ENCODE data around the gene IZUMO4. TPM values are rescaled to one million over a fixed set of nuclear protein-coding genes. Genes with fewer than 3 reads are reported as not detected.

The IZUMO4 gene
- total and polyA plus RNA-seq, 5 donors = 1.1 to 3.3 (median 2.5) TPM

DNA sequence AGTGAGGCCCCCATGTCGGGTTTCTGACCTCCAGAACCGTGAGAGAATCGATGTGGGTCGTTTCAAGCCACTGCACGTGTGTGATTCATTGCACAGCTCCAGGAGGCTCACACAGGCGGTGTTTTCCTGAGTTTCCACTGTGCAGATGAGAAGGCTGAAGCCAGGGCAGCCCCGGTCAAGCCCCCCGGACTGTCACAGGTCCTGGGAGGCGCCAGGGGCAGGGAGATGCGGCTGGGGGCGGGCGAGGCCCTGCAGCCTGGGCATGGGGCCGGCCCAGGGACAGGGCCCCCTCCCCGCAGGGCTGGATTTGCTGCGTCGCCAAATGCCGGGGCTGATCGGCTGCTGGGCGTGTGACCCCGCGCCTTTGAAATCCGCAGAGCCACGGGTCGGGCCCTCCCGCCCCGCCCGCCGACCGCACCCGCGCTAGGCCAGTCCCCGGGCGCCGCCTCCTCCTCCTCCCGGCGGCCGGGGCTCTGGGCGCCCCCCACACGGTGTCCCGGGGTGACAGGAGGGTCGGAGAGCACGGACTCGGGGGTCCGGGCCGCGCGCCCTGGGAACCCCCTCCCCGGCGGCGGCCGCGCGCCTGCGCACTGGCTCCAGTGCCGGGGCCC lies 35.7 kb upstream of the IZUMO4 start:
- H3K9me3 ChIP-seq (ENCODE audit: control insufficient read depth, low read length) = no peaks in the 10 kb centered on the region
- DNase-seq (peak; percentile 85 to 94 (median 93)), ATAC-seq (peak; percentile 61 to 65)
- no peaks in the 10 kb centered on the region for H3K27me3 ChIP-seq (ENCODE audit: control insufficient read depth, insufficient read depth)
- under 1% methylated on average over 54 of the region's 55 CpGs for WGBS
- H3K27ac ChIP-seq (ENCODE audit: low read length) = peak overlapping the region; percentile 89
- peaks cover 12% of the 10 kb centered on the region for H3K4me1 ChIP-seq (ENCODE audit: control insufficient read depth, insufficient read depth, low read length)
- H3K4me3 ChIP-seq (ENCODE audit: low read length) = peak overlapping the region; percentile 69
- intact Hi-C loops (cut with DNase I) = no loop called here

DNA sequence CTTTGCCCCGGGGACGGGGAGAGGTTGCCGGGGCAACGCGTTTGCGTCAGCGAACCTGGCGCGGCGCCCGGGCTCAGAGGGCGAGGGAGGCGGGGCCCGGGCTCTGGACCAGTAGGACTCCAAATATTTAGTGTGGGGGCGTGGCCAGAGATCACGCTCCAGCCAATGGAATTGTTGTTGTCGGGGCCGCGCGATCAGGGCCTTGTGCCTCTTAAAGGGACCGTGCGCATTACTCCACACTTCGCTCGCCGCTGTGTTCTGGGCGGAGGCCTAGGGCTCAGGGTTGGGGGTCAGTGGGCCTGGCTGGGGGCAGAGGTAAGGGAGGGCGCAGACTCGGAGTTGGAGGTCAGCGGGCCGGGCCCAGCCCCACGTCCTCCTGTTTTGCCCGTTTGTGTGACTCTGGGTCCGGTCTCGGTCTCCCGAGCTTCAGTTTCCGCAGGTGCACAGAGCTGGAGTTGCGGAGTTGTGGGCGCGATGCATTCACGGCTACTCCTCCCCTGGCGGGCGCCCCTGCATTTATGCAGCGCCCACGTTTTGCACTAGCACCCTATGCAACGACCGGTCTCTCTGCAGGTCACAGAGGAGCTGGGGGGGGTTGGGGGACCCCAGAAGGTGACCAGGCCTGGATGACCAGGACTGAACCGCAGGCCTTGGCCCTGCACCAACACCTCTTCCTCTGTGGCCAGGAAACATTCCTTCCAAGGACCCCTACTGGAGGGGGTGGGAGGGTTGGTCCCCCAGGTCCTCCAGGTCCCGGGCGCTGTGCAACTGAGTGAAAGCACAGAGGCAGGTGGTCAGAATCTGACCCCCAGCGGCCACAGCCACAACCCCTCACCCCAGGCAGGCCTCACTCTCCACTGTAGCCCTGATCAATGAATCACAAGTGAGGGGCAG lies 35.0 kb upstream of the IZUMO4 start:
- Histone ChIP-seq H3K27me3 (ENCODE audit: control insufficient read depth, insufficient read depth) (no peaks in the 10 kb centered on the region), H3K9me3 (ENCODE audit: control insufficient read depth, low read length) (no peaks in the 10 kb centered on the region), H3K4me1 (ENCODE audit: control insufficient read depth, insufficient read depth, low read length) (peaks cover 12% of the 10 kb centered on the region), H3K4me3 (ENCODE audit: low read length) (peak overlapping the region; percentile 69), H3K27ac (ENCODE audit: low read length) (peak overlapping the region; percentile 92)
- ATAC-seq (peak; percentile 87 to 88), DNase-seq (peak; percentile 99 to 100 (median 99))
- 2% methylated on average over 50 of the region's 50 CpGs for WGBS
- intact Hi-C loops (cut with DNase I) = no loop called here

DNA sequence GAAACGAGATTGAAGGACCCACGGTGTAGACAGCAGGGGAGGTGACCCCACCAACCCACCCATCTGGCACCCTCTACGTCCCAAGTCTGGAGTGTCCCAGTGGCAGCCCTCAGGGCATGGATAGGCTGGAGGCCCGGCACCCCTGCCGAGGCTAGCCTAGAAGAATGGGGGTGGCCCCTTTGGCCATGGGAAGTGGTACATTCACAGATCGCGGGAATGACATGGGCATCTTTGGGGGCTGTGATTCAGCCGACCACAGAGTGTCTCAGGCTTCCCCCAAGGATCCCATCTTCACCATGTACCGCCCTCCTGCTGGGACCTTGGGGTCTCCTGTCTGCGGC lies 34.4 kb upstream of the IZUMO4 start:
- intact Hi-C loops (cut with DNase I) = no loop called here
- no peak overlapping the region for H3K4me3 ChIP-seq (ENCODE audit: low read length)
- 58% methylated on average over 10 of the region's 10 CpGs for WGBS
- H3K4me1 ChIP-seq (ENCODE audit: control insufficient read depth, insufficient read depth, low read length) = peaks cover 10% of the 10 kb centered on the region
- ATAC-seq (no peak), DNase-seq (peak in 1 of 3 donors; percentile 42)
- H3K27ac ChIP-seq (ENCODE audit: low read length) = peak overlapping the region; percentile 92
- no peaks in the 10 kb centered on the region for H3K9me3 ChIP-seq (ENCODE audit: control insufficient read depth, low read length)
- no peaks in the 10 kb centered on the region for H3K27me3 ChIP-seq (ENCODE audit: control insufficient read depth, insufficient read depth)

DNA sequence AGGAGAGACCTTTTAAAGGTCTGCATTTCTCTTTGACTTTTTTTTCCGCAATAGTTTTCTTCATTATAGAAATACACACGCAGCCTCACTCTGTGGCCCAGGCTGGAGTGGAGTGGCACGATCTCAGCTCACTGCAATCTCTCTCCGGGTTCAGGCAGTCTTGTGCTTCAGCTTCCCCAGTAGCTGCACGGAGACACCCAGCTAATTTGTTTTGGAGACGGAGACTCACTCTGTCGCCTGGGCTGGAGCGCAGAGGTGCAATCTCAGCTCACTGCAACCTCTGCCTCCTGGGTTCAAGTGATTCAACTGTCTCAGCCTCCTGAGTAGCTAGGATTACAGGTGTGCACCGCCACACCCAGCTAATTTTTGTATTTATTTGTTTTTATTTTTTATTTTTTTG lies 33.9 kb upstream of the IZUMO4 start:
- H3K27me3 ChIP-seq (ENCODE audit: control insufficient read depth, insufficient read depth) = no peaks in the 10 kb centered on the region
- no peaks in the 10 kb centered on the region for H3K9me3 ChIP-seq (ENCODE audit: control insufficient read depth, low read length)
- intact Hi-C loops (cut with DNase I) = no loop called here
- no peak overlapping the region for H3K4me3 ChIP-seq (ENCODE audit: low read length)
- ATAC-seq = no peak
- 84% methylated on average over 9 of the region's 9 CpGs for WGBS
- no peak overlapping the region for H3K27ac ChIP-seq (ENCODE audit: low read length)
- DNase-seq = no peak
- H3K4me1 ChIP-seq (ENCODE audit: control insufficient read depth, insufficient read depth, low read length) = peaks cover 10% of the 10 kb centered on the region

DNA sequence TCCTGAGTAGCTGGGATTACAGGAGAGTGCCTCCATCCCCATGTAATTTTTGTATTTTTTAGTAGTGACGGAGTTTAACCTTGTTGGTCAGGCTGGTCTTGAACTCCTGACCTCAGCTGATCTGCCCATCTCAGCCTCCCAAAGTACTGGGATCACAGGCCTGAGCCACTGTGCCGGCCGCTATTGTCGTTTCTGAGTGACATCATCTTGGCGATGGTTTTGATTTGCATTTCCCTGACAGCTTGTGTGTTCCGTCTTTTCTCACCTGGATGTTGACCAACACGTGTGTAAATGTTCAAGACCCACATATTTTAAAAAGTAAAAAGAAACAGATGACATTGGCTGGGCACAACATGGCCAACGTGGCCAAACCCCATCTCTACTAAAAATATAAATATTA lies 32.9 kb upstream of the IZUMO4 start:
- H3K27me3 ChIP-seq (ENCODE audit: control insufficient read depth, insufficient read depth) = no peaks in the 10 kb centered on the region
- no peak overlapping the region for H3K4me3 ChIP-seq (ENCODE audit: low read length)
- intact Hi-C loops (cut with DNase I) = no loop called here
- peaks cover 10% of the 10 kb centered on the region for H3K4me1 ChIP-seq (ENCODE audit: control insufficient read depth, insufficient read depth, low read length)
- 76% methylated on average over 8 of the region's 8 CpGs for WGBS
- peak overlapping the region; percentile 42 for H3K27ac ChIP-seq (ENCODE audit: low read length)
- no peak for ATAC-seq
- no peak for DNase-seq
- no peaks in the 10 kb centered on the region for H3K9me3 ChIP-seq (ENCODE audit: control insufficient read depth, low read length)

DNA sequence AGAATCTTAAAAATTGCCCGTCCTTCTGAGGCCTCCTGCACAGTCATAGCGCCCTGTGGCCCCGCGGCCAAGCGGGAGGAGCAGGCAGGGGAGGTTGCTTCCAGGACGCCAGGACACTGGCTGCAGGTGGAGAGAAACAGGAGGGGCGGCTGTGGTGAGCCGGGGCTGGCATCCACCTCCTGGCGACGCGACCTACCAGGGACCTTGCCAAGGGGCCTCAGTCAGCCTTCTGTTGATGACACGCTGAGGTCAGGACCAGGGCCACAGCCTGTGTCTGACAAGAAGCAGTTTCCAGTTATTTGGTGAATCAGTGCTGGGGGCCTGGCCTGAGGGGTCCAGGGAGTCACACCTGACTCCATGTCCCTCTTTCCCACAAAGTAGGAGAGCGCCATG lies 32.3 kb upstream of the IZUMO4 start:
- Histone ChIP-seq H3K4me1 (ENCODE audit: control insufficient read depth, insufficient read depth, low read length) (peaks cover 8% of the 10 kb centered on the region), H3K9me3 (ENCODE audit: control insufficient read depth, low read length) (no peaks in the 10 kb centered on the region), H3K4me3 (ENCODE audit: low read length) (no peak overlapping the region), H3K27ac (ENCODE audit: low read length) (peak overlapping the region; percentile 75), H3K27me3 (ENCODE audit: control insufficient read depth, insufficient read depth) (no peaks in the 10 kb centered on the region)
- DNase-seq (peak in 1 of 3 donors; percentile 69), ATAC-seq (no peak)
- intact Hi-C loops (cut with DNase I) = no loop called here
- WGBS = 71% methylated on average over 13 of the region's 13 CpGs

DNA sequence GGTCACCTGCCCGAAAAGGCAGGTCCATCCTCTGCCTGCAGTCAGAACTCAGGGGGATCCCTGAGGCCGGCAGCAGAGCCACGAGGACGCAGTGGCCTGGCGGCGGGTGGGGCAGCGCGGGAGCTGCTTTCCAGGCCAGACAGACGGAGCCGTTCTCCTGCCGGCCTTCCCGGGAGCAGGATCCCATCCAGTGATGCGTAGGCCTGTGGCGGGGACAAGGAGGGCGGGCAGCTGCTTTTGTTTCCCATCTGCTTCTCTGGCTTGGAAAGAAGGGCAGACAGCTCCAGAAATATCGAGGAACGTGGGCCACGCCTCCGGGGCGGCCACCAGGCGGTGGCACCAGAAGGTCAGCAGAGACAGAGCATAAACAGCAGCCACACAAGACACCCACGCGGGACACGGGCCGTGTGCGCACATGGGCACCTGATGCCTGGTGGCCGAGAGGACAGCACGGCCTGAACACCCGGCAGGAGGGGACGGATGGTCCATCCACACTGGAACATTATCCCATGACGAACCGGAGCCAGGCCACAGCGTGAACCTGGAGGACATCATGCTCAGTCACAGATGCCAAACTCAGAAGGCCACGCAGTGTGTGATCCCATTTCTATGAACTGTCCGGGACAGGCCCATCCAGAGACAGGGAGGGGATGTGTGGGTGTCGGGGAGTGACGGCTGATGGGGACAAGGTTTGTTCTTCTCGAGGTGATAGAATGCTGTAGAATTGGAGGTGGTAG lies 31.8 kb upstream of the IZUMO4 start:
- Histone ChIP-seq H3K27ac (ENCODE audit: low read length) (peak overlapping the region; percentile 75), H3K27me3 (ENCODE audit: control insufficient read depth, insufficient read depth) (no peaks in the 10 kb centered on the region), H3K4me3 (ENCODE audit: low read length) (no peak overlapping the region), H3K9me3 (ENCODE audit: control insufficient read depth, low read length) (no peaks in the 10 kb centered on the region), H3K4me1 (ENCODE audit: control insufficient read depth, insufficient read depth, low read length) (peaks cover 6% of the 10 kb centered on the region)
- 47% methylated on average over 38 of the region's 38 CpGs for WGBS
- intact Hi-C loops (cut with DNase I) = loop anchor here in 1 of 4 donors (5.0 kb wide), 1 partner anchor 43 kb away; no protein-coding TSS in a partner anchor
- DNase-seq = peak; percentile 62 to 87 (median 83)
- peak; percentile 34 to 37 for ATAC-seq

DNA sequence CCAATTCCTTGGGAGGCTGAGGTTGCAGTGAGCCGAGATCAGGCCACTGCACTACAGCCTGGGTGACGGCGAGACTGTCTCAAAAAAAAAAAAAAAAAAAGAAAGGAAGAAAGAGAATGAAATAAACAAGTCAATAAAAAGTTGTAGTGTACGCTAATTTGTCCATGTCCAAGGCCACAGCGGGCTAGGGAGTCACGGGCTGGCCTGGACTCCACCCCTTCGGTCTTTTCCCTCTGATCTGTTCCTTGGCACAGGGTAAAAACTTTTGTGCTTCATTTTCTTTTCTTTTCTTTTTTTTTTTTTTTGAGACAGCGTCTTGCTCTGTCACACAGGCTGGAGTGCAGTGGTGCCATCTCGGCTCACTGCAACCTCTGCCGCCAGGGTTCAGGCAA lies 26.3 kb upstream of the IZUMO4 start:
- Histone ChIP-seq H3K27ac (ENCODE audit: low read length) (no peak overlapping the region), H3K4me1 (ENCODE audit: control insufficient read depth, insufficient read depth, low read length) (no peaks in the 10 kb centered on the region), H3K9me3 (ENCODE audit: control insufficient read depth, low read length) (no peaks in the 10 kb centered on the region), H3K4me3 (ENCODE audit: low read length) (no peak overlapping the region), H3K27me3 (ENCODE audit: control insufficient read depth, insufficient read depth) (no peaks in the 10 kb centered on the region)
- WGBS = 86% methylated on average over 10 of the region's 10 CpGs
- DNase-seq = no peak
- ATAC-seq = no peak
- intact Hi-C loops (cut with DNase I) = loop anchor here in 3 of 4 donors (5.0 to 10.0 kb wide), 3 partner anchors 53 to 206 kb away; partner anchors contain the start of genes BTBD2 (in 1 of the 3) and KLF16 (in 1 of the 3)

DNA sequence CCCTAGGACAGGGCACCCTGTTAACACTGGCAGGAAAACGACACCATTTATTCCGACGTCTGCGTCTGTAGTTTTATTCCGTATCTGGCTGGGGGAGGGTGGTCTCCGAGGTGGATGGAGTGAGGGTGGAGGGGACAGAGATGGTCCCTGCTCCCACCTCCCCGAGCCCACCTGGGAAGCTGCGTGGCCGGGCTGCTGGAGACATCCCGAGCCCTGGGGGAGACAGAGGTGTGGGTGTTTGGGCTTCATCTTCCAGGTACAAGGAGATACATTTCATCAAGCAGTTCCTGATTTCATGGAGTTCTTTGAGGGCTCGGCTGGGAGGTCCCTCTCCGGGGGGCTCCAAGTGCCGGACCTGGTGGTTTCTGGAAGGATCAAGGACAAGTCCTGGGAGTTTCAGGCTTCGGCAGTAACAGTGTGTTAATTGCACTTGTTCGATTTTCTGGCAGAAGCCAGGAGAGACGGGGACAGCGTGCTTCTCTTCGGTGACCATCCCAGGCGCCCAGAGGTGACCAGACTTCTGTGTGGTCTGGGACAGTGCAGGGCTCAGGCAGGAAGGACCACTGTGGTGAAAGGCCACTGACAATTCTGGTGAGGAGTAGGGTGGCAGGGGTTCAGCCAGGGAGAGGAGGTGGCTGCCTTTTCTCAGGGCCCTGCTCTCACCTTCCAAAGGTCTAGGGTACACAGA lies 25.6 kb upstream of the IZUMO4 start:
- H3K27ac ChIP-seq (ENCODE audit: low read length) = no peak overlapping the region
- intact Hi-C loops (cut with DNase I) = loop anchor here in 3 of 4 donors (5.0 to 10.0 kb wide), 3 partner anchors 54 to 206 kb away; partner anchors contain the start of genes BTBD2 (in 1 of the 3) and KLF16 (in 1 of the 3)
- WGBS = 85% methylated on average over 19 of the region's 19 CpGs

DNA sequence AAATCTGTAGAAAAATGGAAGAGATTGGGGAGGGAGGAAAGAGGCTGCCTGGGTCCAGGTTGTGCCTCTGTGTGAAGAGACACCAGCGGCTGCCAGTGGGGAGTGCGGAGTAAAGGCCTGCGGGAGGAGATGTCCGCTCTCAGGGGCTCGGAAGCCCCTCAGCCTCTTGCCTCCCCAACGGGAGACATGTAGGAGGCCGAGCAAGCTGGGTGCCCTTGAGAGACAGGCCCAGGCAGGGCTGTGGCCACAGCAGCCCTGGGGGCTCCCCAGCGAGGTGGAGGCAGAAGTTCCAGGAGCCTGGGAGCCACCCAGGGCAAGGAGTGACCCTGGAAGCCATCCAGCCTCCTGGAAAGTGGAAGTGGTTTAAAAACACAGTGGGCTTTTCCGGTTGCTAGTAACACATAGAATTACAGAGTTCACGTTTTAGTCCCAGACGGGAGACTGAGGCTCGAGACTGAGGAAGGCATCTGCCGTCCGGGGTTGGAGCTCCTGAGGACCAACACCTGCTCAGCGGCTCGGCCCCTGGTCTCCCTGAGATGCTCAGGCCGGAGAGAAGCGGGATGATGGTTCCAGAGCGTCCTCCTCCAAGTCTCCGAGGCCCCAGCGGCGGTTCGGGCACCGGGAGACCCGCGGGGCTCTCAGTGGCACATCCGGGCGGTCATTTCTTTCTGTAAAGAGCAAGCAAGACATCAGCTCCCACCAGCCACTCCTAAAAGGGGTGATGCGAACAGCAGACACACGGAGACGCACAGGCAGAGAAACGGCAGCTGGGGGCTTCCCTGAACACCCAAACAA lies 23.8 kb upstream of the IZUMO4 start:
- DNase-seq (no peak), ATAC-seq (no peak)
- H3K4me3 ChIP-seq (ENCODE audit: low read length) = no peak overlapping the region
- intact Hi-C loops (cut with DNase I) = loop anchor here in 3 of 4 donors (5.0 to 10.0 kb wide), 3 partner anchors 56 to 208 kb away; partner anchors contain the start of genes BTBD2 (in 1 of the 3) and KLF16 (in 1 of the 3)
- H3K9me3 ChIP-seq (ENCODE audit: control insufficient read depth, low read length) = no peaks in the 10 kb centered on the region
- 87% methylated on average over 32 of the region's 32 CpGs for WGBS
- no peaks in the 10 kb centered on the region for H3K4me1 ChIP-seq (ENCODE audit: control insufficient read depth, insufficient read depth, low read length)
- H3K27ac ChIP-seq (ENCODE audit: low read length) = no peak overlapping the region
- H3K27me3 ChIP-seq (ENCODE audit: control insufficient read depth, insufficient read depth) = no peaks in the 10 kb centered on the region

More for the DNA sequence above, 25.6 kb upstream of the IZUMO4 start:
- no peak overlapping the region for H3K4me3 ChIP-seq (ENCODE audit: low read length)
- no peaks in the 10 kb centered on the region for H3K9me3 ChIP-seq (ENCODE audit: control insufficient read depth, low read length)
- ATAC-seq = no peak
- H3K27me3 ChIP-seq (ENCODE audit: control insufficient read depth, insufficient read depth) = no peaks in the 10 kb centered on the region
- DNase-seq = no peak
- no peaks in the 10 kb centered on the region for H3K4me1 ChIP-seq (ENCODE audit: control insufficient read depth, insufficient read depth, low read length)

Data from right cardiac atrium (tissue), 5 donors.